IMR-90 (cell line): ENCODE measurements around the gene RING1. TPM values are rescaled to one million over a fixed set of nuclear protein-coding genes. Genes with fewer than 3 reads are reported as not detected.

Experiments used
- ATAC-seq: fragments of 200-7000 bp; cut with Tn5 transposase; 2 replicates; pipeline ENCODE4 v1.9.1; 2020; ENCODE audit warnings: low read depth, mild to moderate bottlenecking, moderate library complexity
- BruUV-seq: library from RNA; stranded (reverse); fragments of 400-500 nt; replicated peaks from 2 replicates; lab custom pipeline; 2021; lab: Mats Ljungman, UMichigan
- CTCF ChIA-PET: fragments of 300-600 bp; formaldehyde crosslinking; extraction: SDS; loops from one replicate; lab custom pipeline; 2021; ENCODE audit warnings: antibody characterized with exemption; lab: Yijun Ruan, JAX
- POLR2A ChIA-PET: fragments of 300-600 bp; sonication (Branson Sonifier 250); formaldehyde crosslinking; loops from one replicate; lab custom pipeline; 2022; ENCODE audit warnings: antibody characterized with exemption; ENCODE audit not compliant: unreplicated experiment; lab: Charles Lee
- DNase-seq: peaks from one replicate; pipeline ENCODE4 v3.0.0; 2013
- H2AFZ ChIP-seq: replicated peaks from 2 replicates; pipeline ENCODE3; 2013; ENCODE audit warnings: low read length, mild to moderate bottlenecking; ENCODE audit not compliant: poor library complexity
- H2AK5ac ChIP-seq: 2 replicates; pipeline ENCODE4 v1.6.1; 2013; ENCODE audit warnings: low read depth, low read length, inconsistent platforms
- H2AK9ac ChIP-seq: replicated peaks from 2 replicates; pipeline ENCODE3; 2013; ENCODE audit warnings: mild to moderate bottlenecking, low read depth, low read length, moderate library complexity; ENCODE audit not compliant: poor library complexity
- H2BK120ac ChIP-seq: 2 replicates; pipeline ENCODE4 v1.6.1; 2013; ENCODE audit warnings: low read depth, low read length, inconsistent platforms
- H2BK15ac ChIP-seq: 3 replicates; pipeline ENCODE4 v1.6.1; 2013; ENCODE audit warnings: low read depth, low read length, inconsistent platforms
- H2BK20ac ChIP-seq: 2 replicates; pipeline ENCODE4 v1.6.1; 2013; ENCODE audit warnings: low read depth, mild to moderate bottlenecking, inconsistent platforms, low read length, moderate library complexity
- H2BK5ac ChIP-seq: 2 replicates; pipeline ENCODE4 v1.6.1; 2013; ENCODE audit warnings: mild to moderate bottlenecking, low read depth, low read length, inconsistent platforms; ENCODE audit not compliant: poor library complexity, severe bottlenecking
- H3K14ac ChIP-seq: replicated peaks from 2 replicates; pipeline ENCODE4 v1.6.1; 2013; ENCODE audit warnings: low read depth, low read length, inconsistent platforms
- H3K18ac ChIP-seq: 2 replicates; pipeline ENCODE4 v1.6.1; 2013; ENCODE audit warnings: low read depth, low read length, control low read depth
- H3K23ac ChIP-seq: 2 replicates; pipeline ENCODE4 v1.6.1; 2013; ENCODE audit warnings: low read depth, low read length, inconsistent platforms
- H3K27ac ChIP-seq: 2 replicates; pipeline ENCODE4 v1.5.1; 2013; ENCODE audit warnings: mild to moderate bottlenecking, control low read depth, low read length; ENCODE audit not compliant: insufficient read depth
- H3K27me3 ChIP-seq: 2 replicates; pipeline ENCODE4 v1.6.1; 2013; ENCODE audit warnings: low read length; ENCODE audit not compliant: control insufficient read depth, insufficient read depth
- H3K36me3 ChIP-seq: 2 replicates; pipeline ENCODE4 v1.6.1; 2013; ENCODE audit warnings: low read length, mixed read lengths; ENCODE audit not compliant: control insufficient read depth, insufficient read depth
- H3K4ac ChIP-seq: 2 replicates; pipeline ENCODE4 v1.6.1; 2013; ENCODE audit warnings: low read depth, low read length, inconsistent platforms
- H3K4me1 ChIP-seq: 2 replicates; pipeline ENCODE4 v1.6.1; 2013; ENCODE audit warnings: low read length, mixed read lengths; ENCODE audit not compliant: control insufficient read depth, insufficient read depth
- H3K4me2 ChIP-seq: 2 replicates; pipeline ENCODE4 v1.6.1; 2013; ENCODE audit warnings: low read depth, mild to moderate bottlenecking, control low read depth, low read length, moderate library complexity
- H3K4me3 ChIP-seq: 2 replicates; pipeline ENCODE4 v1.5.1; 2013; ENCODE audit warnings: low read depth, mild to moderate bottlenecking, control low read depth, low read length, moderate library complexity; ENCODE audit not compliant: insufficient read depth
- H3K56ac ChIP-seq: 2 replicates; pipeline ENCODE4 v1.6.1; 2013; ENCODE audit warnings: low read length, inconsistent platforms; ENCODE audit not compliant: insufficient read depth; ENCODE audit errors: extremely low read depth
- H3K79me1 ChIP-seq, 2 experiments: 2 replicates each; pipeline ENCODE4 v1.6.1; 2013; ENCODE audit warnings: low read length in 2 of 2, inconsistent platforms in 1 of 2, low read depth in 1 of 2
- H3K9ac ChIP-seq: 2 replicates; pipeline ENCODE4 v1.6.1; 2013; ENCODE audit warnings: low read depth, low read length, control low read depth
- H3K9me1 ChIP-seq: 2 replicates; pipeline ENCODE4 v1.6.1; 2013; ENCODE audit warnings: low read length, inconsistent platforms; ENCODE audit not compliant: insufficient read depth
- H3K9me3 ChIP-seq: 2 replicates; pipeline ENCODE4 v1.6.1; 2013; ENCODE audit warnings: low read length; ENCODE audit not compliant: control insufficient read depth, insufficient read depth
- H4K20me1 ChIP-seq: 2 replicates; pipeline ENCODE4 v1.6.1; 2013; ENCODE audit warnings: low read length, inconsistent platforms; ENCODE audit not compliant: insufficient read depth
- H4K5ac ChIP-seq: 2 replicates; pipeline ENCODE4 v1.6.1; 2013; ENCODE audit warnings: mild to moderate bottlenecking, low read depth, low read length, control low read depth
- H4K8ac ChIP-seq, 2 experiments: 2 replicates each; pipeline ENCODE4 v1.6.1; 2013; ENCODE audit warnings: low read depth in 2 of 2, low read length in 2 of 2, control low read depth in 1 of 2, inconsistent platforms in 1 of 2
- H4K91ac ChIP-seq: 2 replicates; pipeline ENCODE4 v1.6.1; 2013; ENCODE audit warnings: low read depth, low read length, inconsistent platforms; ENCODE audit not compliant: insufficient read depth
- NFE2L2 ChIP-seq: fragments of 150-350 bp; IDR thresholded peaks from 2 replicates; pipeline ENCODE4 v1.6.1; 2016; ENCODE audit warnings: low read depth, mild to moderate bottlenecking, low read length
- WGBS, 2 experiments: methylation state at CpG; one replicate each; pipeline versions ENCODE4 v1.1.5 to v1.1.7; 2013; ENCODE audit warnings: missing lambda C conversion rate in 2 of 2; ENCODE audit not compliant: insufficient read length in 1 of 2; ENCODE audit errors: extremely low coverage in 2 of 2; 5-methylcytosine and 5-hydroxymethylcytosine counted together
- dilution Hi-C: fragments of 300-500 bp; cut with HindIII; formaldehyde crosslinking; loops from one replicate; pipeline ENCODE4 v1.14.3; 2018; ENCODE audit warnings: low sequenced_read_pairs; ENCODE audit not compliant: unreplicated experiment
- in situ Hi-C: fragments of 300-500 bp; cut with MboI; formaldehyde crosslinking; loops from 3 replicates; pipeline ENCODE4 v1.14.3; 2019; ENCODE audit warnings: low sequenced_read_pairs, inconsistent platforms, mixed read lengths
- intact Hi-C: fragments of 100-400 bp; cut with micrococcal nuclease; formaldehyde crosslinking; loops from 2 replicates; pipeline ENCODE4 v1.10.0; 2022
- polyA plus RNA-seq, 3 experiments: library from polyadenylated mRNA; depleted of rRNA; stranded (reverse); fragments of >200 nt; gene quantifications; 2 replicates each; pipeline ENCODE4 v1.2.3, GENCODE V29; 2012; ENCODE audit warnings: low replicate concordance in 1 of 3
- total RNA-seq: library from RNA; depleted of rRNA; stranded (reverse); fragments of >200 nt; gene quantifications from 2 replicates; pipeline ENCODE4 v1.2.3, GENCODE V29; 2012
- TF ChIP-seq, protein P1 (sequence below): conservative IDR thresholded peaks from 2 replicates; pipeline ENCODE4 v1.5.1; 2012; ENCODE audit warnings: mild to moderate bottlenecking, low read depth, low read length, improper control_type of control experiment

RING1 gene
- total and polyA plus RNA-seq, 2 of the 4 experiments (the other 2 are of a cell fraction): 14.9 to 40.8 TPM

DNA sequence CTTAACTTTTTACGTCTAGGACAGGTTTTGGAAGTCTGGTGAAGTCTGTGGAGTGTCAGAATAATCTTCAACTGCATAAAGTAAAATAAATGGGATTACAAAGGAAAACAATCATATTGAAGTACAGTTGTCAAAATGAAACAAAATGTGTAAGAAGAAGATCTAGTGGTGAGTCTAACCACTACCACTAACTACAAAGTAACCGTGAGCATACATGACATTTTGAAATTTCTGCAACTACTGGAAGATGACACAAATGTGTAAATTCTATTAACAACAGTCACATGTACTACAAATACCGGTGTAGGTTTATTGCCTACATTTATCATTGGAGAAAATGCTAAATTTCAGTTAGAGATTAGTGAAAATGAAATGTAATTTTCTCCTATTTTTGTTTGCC is 33.7 kb downstream of the RING1 start:
- CTCF ChIA-PET: no interaction called here

More for the DNA sequence above, 33.7 kb downstream of the RING1 start:
- Histone ChIP-seq H2BK120ac (no peak overlapping the region), H3K27ac (no peak overlapping the region), H4K91ac (no peak overlapping the region), H3K23ac (no peak overlapping the region), H3K9ac (no peak overlapping the region), H4K20me1 (no peaks in the 10 kb centered on the region), H3K27me3 (peaks cover 29% of the 10 kb centered on the region), H3K18ac (no peak overlapping the region), H3K79me1 (no peaks in the 10 kb centered on the region), H2AFZ (no peak overlapping the region), H2BK20ac (no peak overlapping the region), H2AK9ac (no peak overlapping the region), H3K56ac (no peak overlapping the region), H3K9me1 (no peaks in the 10 kb centered on the region), H3K4me2 (no peak overlapping the region), H3K4me3 (no peak overlapping the region), H3K36me3 (no peaks in the 10 kb centered on the region), H3K14ac (no peak overlapping the region), H2BK15ac (no peak overlapping the region), H4K5ac (no peak overlapping the region), H3K9me3 (no peaks in the 10 kb centered on the region), H3K4me1 (no peaks in the 10 kb centered on the region), H3K4ac (no peak overlapping the region), H2BK5ac (no peak overlapping the region), H4K8ac (no peak overlapping the region), H2AK5ac (no peak overlapping the region)
- WGBS, 2 experiments: no CpG with 5 or more reads among the region's 3 CpGs
- DNase-seq (no peak), ATAC-seq (no peak)
- dilution Hi-C loops (no loop called here), intact Hi-C loops (no loop called here), in situ Hi-C loops (loop anchor here (10.0 kb wide), 1 partner anchor 117 kb away; no protein-coding TSS in a partner anchor)
- TF ChIP-seq NFE2L2: no peak
- TF ChIP-seq, protein P1, sequence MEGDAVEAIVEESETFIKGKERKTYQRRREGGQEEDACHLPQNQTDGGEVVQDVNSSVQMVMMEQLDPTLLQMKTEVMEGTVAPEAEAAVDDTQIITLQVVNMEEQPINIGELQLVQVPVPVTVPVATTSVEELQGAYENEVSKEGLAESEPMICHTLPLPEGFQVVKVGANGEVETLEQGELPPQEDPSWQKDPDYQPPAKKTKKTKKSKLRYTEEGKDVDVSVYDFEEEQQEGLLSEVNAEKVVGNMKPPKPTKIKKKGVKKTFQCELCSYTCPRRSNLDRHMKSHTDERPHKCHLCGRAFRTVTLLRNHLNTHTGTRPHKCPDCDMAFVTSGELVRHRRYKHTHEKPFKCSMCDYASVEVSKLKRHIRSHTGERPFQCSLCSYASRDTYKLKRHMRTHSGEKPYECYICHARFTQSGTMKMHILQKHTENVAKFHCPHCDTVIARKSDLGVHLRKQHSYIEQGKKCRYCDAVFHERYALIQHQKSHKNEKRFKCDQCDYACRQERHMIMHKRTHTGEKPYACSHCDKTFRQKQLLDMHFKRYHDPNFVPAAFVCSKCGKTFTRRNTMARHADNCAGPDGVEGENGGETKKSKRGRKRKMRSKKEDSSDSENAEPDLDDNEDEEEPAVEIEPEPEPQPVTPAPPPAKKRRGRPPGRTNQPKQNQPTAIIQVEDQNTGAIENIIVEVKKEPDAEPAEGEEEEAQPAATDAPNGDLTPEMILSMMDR: no peak
- no TSS peak for BruUV-seq
- POLR2A ChIA-PET: no interaction called here
